GM19438 (cell line): ENCODE measurements around the gene PBX1.
"Not testable (repeated sequence)": the region's sequence is repeated elsewhere in the genome, so short reads cannot be mapped to it uniquely, and the experiment has no call there.

Experiments used
- ATAC-seq: cut with Tn5 transposase; IDR thresholded peaks from one replicate; pipeline ENCODE4 v1.9.1; 2021; ENCODE audit warnings: low read depth; ENCODE audit not compliant: unreplicated experiment

Gene PBX1

DNA sequence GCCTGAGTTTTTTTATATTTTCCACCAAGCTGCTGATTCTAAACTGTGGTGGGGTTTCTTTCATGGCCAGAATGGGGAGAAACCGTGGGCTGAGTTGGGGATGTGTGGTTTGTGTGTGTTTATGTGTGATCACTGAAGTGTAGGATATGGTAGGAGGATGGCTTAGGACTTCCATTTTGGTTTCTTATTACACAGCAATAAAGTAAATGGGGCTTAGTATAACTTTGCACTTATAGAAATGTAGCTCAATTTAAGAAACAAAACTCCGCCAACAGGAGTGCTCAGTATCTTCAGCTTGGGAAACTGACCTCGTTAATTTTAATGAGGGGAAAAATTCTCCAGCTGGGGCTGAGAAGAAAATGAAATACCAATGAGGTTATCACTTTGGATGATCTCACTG, 77.8 kb downstream of the PBX1 start:
- ATAC-seq, result no peak

DNA sequence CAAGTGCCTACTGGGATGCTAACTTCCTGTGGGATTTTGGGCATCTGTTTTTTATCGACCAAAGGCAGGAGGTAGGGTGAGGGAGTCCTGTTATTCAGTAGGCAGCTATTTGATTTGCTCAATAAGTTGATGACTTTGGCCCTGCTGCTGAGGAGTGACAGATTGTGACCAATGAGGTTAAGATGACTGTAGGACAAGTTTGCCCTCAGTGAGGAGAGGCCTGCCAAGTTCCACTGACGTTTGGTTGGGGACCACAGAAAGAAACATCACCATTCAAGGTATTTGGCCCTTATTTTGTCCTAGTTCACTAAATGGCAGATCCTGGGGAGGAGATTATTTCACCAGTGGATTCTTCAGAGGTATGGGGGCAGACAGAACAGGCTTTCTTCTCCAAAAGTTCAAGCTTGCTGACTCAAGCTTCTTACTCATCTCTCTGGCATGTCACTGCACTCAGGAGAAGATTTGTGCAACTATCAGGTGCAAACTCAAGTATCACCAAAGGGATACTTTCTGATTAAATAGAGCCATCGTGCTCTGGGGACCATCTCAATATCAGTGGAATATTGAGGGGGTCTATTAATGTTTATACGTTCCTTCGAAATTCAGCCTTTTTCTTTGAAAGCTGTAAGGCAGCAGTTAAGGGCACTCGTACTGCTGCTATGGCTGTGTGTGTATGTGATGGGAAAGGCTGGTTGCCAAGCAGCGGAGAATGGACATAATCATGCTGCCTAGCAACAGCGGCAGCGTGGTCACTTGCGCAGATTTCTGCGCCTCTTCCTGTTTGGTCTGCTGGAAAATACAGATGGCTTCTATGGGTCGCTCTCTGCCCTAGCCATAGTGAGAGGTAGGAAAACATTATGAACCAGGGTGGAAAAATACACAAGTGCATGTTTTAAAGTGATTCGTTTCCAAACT, 78.7 kb downstream of the PBX1 start:
- no peak for ATAC-seq

DNA sequence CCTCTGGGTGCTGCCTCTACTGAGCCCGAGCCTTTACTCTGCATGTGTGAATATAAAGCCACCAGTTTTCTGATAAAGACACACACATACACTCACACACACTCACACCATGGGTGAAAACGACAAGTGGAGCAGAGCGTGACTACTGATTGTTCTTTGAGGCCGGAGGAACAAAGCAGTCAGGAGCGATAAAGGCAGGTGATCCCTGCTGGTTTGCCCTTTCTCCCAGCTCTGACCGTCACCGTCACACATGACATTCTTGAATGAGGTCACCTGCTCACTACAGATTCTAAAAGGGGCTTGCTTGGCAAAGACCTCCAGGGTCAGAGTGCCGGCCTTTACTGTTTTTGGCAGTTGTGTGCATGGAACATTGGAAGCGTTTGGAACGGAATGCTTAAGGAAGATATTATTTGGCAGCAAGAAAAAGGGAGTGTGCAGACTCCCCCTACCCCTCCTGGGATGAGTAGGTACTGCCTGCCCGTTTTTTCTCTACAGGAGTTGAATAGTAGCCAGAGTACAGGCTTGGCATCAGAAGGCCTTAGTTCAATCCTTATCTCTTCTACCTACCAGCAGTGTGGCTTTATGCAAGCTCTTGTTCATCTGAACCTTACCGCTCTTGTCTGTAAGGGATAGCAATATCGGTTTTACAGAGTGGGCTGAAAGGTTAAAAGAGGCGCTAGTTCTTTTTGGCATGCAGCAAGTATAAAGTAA, 79.7 kb downstream of the PBX1 start:
- no peak for ATAC-seq

DNA sequence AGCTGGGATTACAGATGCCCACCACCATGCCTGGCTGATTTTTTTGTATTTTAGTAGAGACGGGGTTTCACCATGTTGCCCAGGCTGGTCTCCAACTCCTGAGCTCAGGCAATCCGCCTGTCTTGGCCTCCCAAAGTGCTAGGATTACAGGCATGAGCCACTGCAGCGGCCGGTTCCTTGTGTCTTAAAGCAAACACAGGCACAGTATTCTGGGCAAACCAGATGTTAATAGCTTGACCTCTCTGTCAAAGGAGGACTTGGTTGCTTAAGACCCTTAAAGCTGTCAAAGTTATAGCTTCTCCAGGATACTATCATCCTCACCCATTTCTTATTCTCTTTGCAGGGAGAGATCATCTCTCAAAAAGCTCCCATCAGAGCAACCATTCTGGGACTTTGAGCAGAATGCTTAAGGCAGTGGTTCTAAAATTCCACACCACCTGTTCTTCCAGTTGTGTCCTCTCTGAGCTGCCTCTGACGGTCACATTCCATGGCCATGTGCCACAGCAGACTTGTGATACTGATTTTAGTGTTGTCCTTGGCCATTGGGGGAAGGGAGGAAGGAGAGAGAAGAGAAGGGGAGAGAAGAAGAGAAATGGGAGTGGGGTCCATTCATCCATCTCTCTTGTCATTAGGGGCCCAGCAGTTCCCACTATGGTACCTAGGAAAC, 81.8 kb downstream of the PBX1 start:
- ATAC-seq, result no peak

DNA sequence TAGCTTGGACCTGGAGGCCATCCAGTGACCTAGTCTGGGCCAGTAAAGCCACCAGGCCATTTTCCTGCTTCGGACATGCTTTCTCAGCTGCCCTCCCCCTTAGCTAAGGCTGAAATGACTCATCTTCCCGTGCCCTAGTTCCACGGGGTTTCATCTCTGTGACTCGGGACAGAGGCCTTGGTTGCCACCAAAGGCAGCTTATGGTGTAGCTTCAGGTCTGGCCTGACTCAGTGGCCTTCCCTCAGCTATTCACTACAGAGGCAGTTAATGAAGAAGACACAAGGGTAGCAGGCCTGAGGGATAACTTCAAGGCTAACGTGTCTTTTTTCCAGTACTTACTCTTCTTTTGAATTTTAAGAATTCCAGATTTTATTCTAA, 82.4 kb downstream of the PBX1 start:
- no peak for ATAC-seq

DNA sequence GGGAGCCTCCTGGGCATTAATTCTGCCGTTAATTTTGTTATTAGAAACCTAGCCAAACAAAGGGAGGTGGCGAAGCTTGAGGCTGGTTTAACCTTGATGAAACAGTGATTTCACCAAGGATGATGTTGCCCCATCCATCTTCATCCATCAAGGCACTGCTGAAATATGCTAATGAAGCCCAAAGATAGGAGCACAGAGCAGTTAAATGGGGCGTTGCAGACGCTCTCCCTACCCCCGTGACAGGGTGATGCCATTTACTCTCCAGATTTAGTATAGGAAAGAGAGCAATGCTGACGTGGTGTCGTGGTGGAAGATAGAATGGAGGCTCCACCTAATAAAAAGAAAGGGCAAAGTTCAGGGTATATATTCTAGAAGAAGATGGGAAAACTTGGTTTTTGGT, 84.0 kb downstream of the PBX1 start:
- no peak for ATAC-seq

DNA sequence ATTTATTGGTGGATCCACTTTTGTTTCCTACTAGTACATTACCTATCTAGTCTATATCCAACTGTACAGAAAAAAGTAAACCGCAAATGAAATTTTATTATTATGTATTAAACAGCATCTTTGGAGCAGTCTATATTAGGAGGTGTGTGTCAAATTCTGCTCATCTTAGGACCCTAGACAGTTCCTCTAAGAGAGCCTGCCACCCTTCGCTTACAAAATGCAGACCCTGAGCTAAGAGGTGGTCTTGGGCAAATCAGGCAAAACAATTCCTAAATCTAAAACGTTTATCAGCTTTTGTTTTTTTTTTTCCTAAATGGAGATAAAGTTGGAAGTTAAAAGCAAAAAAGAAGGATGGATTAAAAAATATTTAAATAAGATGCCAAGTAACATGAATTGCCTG, 85.3 kb downstream of the PBX1 start:
- no peak for ATAC-seq

DNA sequence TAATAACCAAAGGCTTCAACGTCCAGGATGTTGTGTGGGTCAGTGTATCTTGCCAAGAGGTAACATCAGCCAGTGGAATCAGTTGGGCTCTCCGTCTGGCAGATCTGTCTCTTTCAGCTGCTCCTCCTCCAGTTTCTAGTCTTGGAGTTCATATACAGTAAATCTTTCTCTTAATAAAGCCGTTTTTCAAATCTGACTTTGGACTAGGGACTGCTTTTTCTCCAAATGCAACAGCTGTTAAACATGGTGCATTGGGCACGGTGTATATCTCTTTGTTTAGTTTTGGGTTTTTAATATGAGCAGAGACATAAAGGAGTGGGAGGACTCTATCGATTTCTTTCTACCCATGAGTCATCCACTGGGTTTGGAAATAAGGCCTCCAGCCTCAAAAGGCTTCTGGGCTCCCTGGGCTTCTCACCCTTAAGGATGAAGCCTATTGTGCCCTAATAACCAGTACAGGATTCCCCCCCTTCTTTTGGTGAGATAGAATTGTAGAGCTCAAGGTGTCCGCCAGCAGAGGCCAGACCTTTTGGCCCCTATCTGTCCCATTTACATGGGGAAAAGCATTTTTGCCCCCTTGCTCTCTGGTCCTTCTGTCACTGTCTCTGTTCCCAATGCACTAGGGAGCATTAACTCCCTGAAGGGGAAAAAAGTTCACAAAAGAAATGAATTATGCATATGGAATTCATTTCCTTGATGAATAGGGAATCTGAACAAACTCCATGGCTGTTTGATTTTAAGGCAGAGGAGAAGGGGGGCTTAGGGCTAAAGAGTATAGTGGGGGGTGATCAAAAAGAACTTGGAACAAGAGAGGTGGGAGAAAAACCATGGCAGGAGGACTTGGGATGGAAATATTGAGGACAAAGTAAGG, 86.0 kb downstream of the PBX1 start:
- ATAC-seq, result no peak

DNA sequence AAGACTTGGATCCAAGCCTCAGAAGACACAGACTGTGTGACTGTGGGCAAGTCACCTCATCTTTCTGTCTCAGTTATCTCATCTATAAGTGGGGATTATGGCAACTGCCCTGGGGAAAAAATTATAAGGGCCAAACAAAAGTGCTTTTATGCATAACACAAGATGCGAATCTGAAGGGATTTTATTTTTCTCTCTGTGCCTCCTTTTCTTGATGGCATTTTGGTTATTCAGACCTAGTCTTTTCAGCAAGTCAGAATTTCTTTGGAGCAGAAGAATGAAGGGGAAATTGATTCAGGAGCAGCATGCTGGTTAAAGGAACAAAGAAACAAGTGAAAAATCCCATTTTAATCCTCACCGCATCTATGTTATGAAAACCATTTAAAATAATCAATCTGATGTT, 86.9 kb downstream of the PBX1 start:
- no peak for ATAC-seq

DNA sequence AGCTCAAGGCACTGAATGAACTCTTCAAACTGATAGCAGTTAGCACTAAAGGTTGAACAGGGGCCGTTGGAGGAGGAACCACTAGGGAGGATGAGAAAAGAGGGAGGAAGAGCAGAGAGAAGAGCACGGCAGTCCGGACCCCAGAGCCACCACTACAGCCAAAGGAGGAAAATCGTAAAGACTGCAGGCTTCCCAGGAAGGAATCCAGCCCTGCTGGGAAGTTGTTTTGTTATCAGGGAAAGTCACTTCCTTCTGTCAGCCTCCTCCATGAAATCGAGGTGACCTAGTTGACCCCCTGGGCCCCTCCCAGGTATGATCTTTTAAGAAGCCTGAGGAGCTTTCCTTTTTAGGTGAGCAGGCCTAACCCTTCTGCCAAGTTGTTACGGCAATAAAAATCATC, 88.2 kb downstream of the PBX1 start:
- no peak for ATAC-seq

DNA sequence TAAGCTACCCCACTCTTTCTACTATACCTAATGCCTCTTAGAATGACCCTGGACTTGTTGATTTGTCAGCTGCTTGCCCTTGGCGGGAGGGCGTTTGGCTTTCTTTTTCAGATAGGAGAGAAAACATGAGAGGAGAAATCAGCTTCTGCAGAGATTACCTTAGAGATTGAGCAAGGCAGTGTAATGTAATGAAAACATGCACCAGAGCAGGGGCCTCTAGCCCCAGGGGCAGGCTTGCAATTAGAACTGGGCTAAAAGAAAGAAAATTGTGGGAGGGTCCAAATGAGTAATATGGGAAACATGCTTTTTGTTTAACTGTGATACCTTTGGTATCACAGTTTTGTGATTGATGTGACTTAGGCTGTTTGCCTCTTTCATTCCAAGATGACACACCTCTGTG, 89.7 kb downstream of the PBX1 start:
- ATAC-seq, result no peak

DNA sequence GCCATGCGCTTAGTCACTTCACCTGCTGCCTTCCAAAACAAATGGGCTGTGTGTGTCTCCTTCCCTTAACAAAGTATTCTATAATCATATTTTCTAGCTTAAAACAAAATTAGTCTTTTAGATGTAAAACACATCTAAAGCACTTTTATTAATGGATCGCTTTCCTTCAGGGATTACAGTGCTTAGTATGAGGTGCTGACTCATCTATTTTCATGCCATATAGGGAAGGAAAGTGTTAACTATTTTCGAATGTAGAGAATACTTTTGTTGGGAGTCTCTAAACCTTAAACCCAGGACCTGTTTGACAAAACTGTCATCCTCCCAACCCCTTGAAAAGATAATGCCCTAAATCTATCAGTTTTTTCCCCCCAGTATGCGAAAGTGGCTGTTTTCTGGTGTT, 90.2 kb downstream of the PBX1 start:
- no peak for ATAC-seq

DNA sequence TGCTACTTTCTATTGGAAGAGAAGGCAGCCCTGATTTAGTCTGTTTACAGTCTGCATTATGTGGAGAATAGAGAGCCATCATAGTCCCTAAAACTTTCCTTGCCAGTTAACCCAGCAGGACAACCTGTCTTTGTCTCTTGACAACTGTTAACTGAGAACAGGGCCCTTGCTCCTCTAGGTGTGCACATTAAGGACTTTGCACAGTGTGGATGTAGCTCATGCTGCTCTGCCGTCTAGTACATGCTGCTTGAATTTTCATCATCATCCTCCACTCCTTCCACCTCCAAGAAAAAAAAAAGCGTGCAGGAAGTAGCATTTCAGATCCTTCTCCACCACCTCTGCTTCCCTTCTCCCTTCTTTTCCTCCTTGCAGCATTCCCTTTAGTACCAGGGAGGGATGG, 91.5 kb downstream of the PBX1 start:
- no peak for ATAC-seq

DNA sequence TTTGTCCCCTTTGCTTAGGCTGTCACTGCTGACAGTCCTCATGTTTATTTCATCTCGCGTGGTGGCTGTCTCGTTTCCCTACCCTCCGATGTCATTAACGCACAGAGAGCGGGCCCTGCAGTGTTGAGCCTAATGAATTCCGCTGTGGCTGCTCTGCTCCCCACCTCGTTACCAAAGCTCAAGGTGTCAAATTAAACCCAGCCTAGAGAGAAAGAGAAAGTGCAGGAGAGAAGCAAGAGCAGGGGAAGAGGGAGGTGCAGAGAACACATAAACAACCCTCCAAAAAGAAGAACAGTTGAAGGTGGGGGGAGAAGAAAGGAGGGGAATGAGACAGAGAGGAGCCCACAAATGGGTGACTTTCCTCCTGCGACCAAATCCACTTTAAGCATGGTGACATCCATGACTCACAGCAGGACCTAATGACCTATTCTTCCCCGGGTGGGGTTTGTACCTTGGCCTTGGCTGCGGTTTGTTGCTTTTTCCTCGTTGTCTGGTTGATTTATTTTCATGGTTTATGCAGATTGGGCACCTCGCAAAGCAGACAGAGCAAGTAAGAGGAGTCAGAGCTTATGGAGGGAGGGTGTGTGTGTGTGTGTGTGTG, 92.5 kb downstream of the PBX1 start:
- no peak for ATAC-seq

DNA sequence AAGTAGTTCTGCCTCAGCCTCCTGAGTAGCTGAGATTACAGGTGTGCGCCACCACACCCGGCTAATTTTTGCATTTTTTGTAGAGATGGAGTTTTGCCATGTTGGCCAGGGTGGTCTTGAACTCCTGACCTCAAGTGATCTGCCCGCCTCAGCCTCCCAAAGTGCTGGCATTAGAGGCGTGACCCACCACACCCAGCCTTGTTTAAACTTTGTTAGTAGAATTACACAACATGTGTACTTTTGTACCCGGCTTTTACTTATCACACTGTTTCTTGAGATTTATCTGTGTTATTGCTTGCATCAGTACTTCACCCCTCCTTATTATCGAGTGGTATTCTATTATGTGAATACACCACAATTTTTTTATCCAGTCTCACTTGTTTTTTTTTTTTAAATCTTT, 94.0 kb downstream of the PBX1 start:
- not testable (repeated sequence) for ATAC-seq

DNA sequence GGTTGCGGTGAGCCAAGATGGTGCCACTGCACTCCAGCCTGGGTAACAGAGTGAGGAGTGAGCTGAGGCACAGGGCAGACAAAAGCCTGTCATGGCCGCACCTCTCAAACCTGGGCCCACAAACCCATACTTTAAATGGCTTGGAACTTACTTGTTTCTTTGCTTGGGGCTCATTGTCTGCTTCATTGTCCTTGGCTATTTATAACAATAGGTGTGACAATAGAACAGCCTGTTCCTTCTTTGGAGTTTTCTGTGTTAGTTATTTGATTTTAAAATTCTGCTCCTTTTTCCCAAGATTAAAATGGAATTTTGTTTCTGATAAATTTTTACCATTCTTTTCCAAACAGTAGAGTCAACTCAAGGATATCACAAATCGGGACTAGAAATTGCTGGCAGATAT, 94.7 kb downstream of the PBX1 start:
- ATAC-seq, result no peak

DNA sequence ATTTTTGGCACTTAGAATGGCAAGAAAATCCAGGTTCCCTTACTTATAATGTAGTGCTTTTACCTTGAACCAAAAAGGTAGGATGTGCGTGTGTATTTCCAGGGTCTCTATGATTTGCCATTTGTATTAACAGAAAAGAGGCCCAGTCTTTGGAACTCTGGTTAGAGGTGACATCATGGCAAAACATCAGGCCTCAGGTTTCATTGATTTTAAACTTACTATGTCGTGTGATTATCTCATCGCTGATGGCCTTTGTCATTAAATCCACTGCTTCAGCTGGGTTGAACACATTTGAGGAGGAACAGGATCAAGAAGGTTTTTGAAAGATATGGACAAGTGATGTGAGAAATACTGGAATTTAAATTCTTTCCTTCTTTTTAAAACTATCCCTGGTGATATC, 95.2 kb downstream of the PBX1 start:
- ATAC-seq, result no peak

DNA sequence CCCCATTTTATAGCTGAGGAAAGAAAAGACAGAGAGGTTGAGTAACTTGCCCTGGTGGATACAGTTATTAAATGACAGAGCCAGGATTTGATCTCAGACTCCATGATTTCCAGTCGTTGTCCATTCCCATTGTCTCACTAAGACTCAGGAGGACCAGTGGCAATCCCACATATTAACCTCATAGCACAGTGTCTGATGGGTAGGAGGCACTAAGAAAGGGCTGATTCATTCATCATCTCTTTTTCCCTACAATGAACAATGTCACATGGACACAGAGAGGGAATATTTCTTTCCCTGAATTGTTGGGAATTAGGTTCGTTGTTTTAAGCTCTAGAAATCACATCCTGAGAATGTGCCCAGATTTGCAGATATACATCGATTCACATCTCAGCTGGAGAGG, 99.9 kb downstream of the PBX1 start:
- no peak for ATAC-seq

DNA sequence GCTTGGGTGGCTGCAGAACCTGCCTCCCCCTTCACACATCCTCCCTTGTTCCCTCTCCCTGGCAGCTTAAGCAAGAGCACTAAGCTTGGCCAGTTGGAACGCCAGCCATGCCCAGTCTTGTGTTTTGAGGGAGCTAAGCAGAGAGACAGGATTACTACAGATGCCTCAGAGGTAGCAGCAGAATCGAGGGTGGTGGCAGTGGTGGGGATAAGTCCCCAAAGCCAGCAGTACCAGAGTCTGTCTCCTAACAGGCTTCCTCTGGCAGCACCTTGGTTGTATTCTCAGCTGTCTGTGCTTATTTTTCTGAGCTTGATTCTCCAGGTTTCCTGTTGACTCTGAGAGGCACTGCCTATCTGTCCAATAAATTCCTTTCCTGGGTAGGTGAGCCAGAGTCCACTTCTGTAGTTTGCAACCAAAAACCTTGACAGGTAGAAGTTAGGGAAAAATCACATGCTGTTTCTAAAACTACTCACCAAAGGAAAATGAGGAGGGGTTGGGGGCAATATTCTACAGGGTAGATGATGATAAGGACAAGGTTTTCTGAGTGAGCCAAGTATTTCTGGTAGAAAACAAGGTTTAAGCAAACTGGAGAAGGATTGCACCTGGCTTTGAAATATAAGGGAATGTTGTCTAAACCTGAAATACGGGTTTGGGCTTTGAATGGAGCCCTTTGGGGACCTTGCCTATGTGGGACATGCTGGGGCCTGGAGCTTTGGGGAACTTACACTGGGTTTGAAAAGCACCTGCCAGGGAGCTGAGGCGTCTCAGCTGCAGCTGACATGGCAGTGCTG, 100.8 kb downstream of the PBX1 start:
- no peak for ATAC-seq

DNA sequence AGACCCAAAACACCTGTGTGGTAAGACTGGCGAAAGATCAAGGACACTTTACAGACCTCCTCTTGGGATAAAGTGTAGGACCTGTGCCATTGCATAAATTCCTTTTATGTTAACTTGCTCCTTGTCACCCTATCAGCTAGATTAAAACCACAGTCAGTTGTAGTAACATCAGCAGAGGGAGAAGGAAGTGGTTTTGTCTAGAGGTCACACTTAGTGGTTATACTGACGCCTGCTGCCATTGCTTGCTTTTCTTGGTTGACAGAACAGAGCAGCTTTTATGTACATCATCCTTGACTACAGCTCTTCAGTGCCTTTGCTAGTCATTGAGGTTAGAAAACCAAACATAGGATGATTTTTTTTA, 101.4 kb downstream of the PBX1 start:
- no peak for ATAC-seq
